Activated CD8-positive, alpha-beta T cell treated with anti-CD3 and anti-CD28 coated beads for 36 hours (primary cell): ENCODE results near the gene GALR2. TPM values are rescaled to one million over a fixed set of nuclear protein-coding genes. Genes with fewer than 3 reads are reported as not detected.

Experiments
- ATAC-seq: fragments of 200-7000 bp; cut with Tn5 transposase; one replicate; pipeline ENCODE4 v1.10.0; 2021; ENCODE audit warnings: mild to moderate bottlenecking, moderate library complexity
- CTCF ChIA-PET: fragments of 350-600 bp; sonication (Branson Sonifier 250); formaldehyde crosslinking; loops from one replicate; lab custom pipeline; 2021; ENCODE audit warnings: antibody characterized with exemption; lab: Charles Lee
- POLR2A ChIA-PET: fragments of 350-600 bp; sonication (Branson Sonifier 250); formaldehyde crosslinking; loops from one replicate; lab custom pipeline; 2021; ENCODE audit warnings: antibody characterized with exemption; lab: Charles Lee
- DNase-seq: peaks from one replicate; pipeline ENCODE4 v3.0.0-alpha.2; 2020
- H3K27ac Mint-ChIP-seq: one replicate; pipeline ENCODE4 v1.8.0; 2021; ENCODE audit warnings: mild to moderate bottlenecking, mixed read lengths
- H3K27me3 Mint-ChIP-seq: one replicate; pipeline ENCODE4 v1.8.0; 2021; ENCODE audit warnings: mixed read lengths
- H3K36me3 Mint-ChIP-seq: one replicate; pipeline ENCODE4 v1.8.0; 2021; ENCODE audit warnings: low read depth, mixed read lengths
- H3K4me1 Mint-ChIP-seq: one replicate; pipeline ENCODE4 v1.8.0; 2021; ENCODE audit warnings: low read depth, mixed read lengths
- H3K4me3 Mint-ChIP-seq: one replicate; pipeline ENCODE4 v1.8.0; 2021; ENCODE audit warnings: mild to moderate bottlenecking, moderate library complexity, mixed read lengths
- H3K9me3 Mint-ChIP-seq: one replicate; pipeline ENCODE4 v1.8.0; 2021; ENCODE audit warnings: mixed read lengths
- intact Hi-C: fragments of 100-400 bp; cut with micrococcal nuclease; formaldehyde crosslinking; loops from one replicate; pipeline ENCODE4 v1.10.0; 2022
- microRNA-seq: library from miRNA; unstranded; fragments of <30 nt; microRNA quantifications from one replicate; pipeline ENCODE4 v1.2.0, GENCODE V29; 2022; ENCODE audit warnings: borderline microRNAs expressed, borderline replicate concordance
- total RNA-seq, 2 experiments: library from RNA; stranded (reverse); gene quantifications; one replicate each; pipeline ENCODE4 v1.2.3, GENCODE V29; 2021
- TF ChIP-seq, protein P1 (sequence below): fragments of 200-600 bp; IDR thresholded peaks from one replicate; pipeline ENCODE4 v1.8.0; 2022; ENCODE audit warnings: antibody characterized with exemption, mild to moderate bottlenecking

GALR2 gene
- total RNA-seq, 2 experiments from 2014 or later, result 1.6 to 2.1 TPM

GRCh38 chr17:76125922-76126321 lies 51.3 kb downstream of the GALR2 start:
- POLR2A ChIA-PET, result interaction anchor here (0.8 to 2.9 kb wide), 8 partner anchors 29 to 155 kb away, joined by 3 to 13 read pairs (median 4); no protein-coding TSS in a partner anchor

More at GRCh38 chr17:76125922-76126321, 51.3 kb downstream of the GALR2 start:
- no peak overlapping the region for H3K27ac Mint-ChIP-seq
- DNase-seq, result no peak
- H3K4me3 Mint-ChIP-seq, result no peak overlapping the region
- no peaks in the 10 kb centered on the region for H3K9me3 Mint-ChIP-seq
- peaks cover 24% of the 10 kb centered on the region for H3K4me1 Mint-ChIP-seq
- TF ChIP-seq, protein P1, sequence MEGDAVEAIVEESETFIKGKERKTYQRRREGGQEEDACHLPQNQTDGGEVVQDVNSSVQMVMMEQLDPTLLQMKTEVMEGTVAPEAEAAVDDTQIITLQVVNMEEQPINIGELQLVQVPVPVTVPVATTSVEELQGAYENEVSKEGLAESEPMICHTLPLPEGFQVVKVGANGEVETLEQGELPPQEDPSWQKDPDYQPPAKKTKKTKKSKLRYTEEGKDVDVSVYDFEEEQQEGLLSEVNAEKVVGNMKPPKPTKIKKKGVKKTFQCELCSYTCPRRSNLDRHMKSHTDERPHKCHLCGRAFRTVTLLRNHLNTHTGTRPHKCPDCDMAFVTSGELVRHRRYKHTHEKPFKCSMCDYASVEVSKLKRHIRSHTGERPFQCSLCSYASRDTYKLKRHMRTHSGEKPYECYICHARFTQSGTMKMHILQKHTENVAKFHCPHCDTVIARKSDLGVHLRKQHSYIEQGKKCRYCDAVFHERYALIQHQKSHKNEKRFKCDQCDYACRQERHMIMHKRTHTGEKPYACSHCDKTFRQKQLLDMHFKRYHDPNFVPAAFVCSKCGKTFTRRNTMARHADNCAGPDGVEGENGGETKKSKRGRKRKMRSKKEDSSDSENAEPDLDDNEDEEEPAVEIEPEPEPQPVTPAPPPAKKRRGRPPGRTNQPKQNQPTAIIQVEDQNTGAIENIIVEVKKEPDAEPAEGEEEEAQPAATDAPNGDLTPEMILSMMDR, result no peak
- intact Hi-C loops, result no loop called here
- ATAC-seq, result no peak
- CTCF ChIA-PET, result interaction anchor here (1.2 to 13.9 kb wide), 11 partner anchors 11 to 272 kb away, joined by 3 to 236 read pairs (median 7); no protein-coding TSS in a partner anchor
- no peaks in the 10 kb centered on the region for H3K27me3 Mint-ChIP-seq
- no peaks in the 10 kb centered on the region for H3K36me3 Mint-ChIP-seq

Small RNAs within 50 kb of the gene (microRNA-seq; reads per million reads assigned to microRNA genes)
- 1.5 reads per million for gene MIR6868

Other genes with a start within 250 kb of the GALR2 start
- 100 to 1,000 TPM; 136 to 144 TPM for gene UNC13D, start 230.4 kb upstream of the GALR2 start, total RNA-seq
- gene WBP2, start 219.4 kb upstream of the GALR2 start, total RNA-seq, result 10 to 100 TPM; 54.4 to 58.5 TPM
- gene TRIM47, start 196.2 kb upstream of the GALR2 start, total RNA-seq, result 10 to 100 TPM; 16.6 to 16.8 TPM
- gene TRIM65, start 177.8 kb upstream of the GALR2 start, total RNA-seq, result 10 to 100 TPM; 37.1 to 42.2 TPM
- gene MRPL38, start 169.9 kb upstream of the GALR2 start, total RNA-seq, result 100 to 1,000 TPM; 117 to 126 TPM
- gene FBF1, start 133.7 kb upstream of the GALR2 start, total RNA-seq, result 10 to 100 TPM; 13.2 to 16.2 TPM
- gene ACOX1, start 95.6 kb upstream of the GALR2 start, total RNA-seq, result 10 to 100 TPM; 23.0 to 24.1 TPM
- 10 to 100 TPM; 11.7 to 13.2 TPM for gene TEN1, start 95.5 kb upstream of the GALR2 start, total RNA-seq
- gene CDK3, start 73.9 kb upstream of the GALR2 start, total RNA-seq, result 1 to 10 TPM; 3.8 to 4.1 TPM
- under 1 TPM; 0.16 to 0.34 TPM for gene EVPL, start 47.5 kb upstream of the GALR2 start, total RNA-seq
- gene SRP68, start 2.3 kb upstream of the GALR2 start, total RNA-seq, result 100 to 1,000 TPM; 132 to 135 TPM
- gene ZACN, start 4.4 kb downstream of the GALR2 start, total RNA-seq, result 1 to 10 TPM; 2.3 to 3.0 TPM
- 10 to 100 TPM; 53.5 to 64.9 TPM for gene EXOC7, start 29.0 kb downstream of the GALR2 start, total RNA-seq
- gene FOXJ1, start 66.5 kb downstream of the GALR2 start, total RNA-seq, result 10 to 100 TPM; 11.1 to 11.6 TPM
- gene RNF157, start 165.7 kb downstream of the GALR2 start, total RNA-seq, result 10 to 100 TPM; 37.2 to 44.5 TPM
- 100 to 1,000 TPM; 267 to 270 TPM for gene UBALD2, start 190.6 kb downstream of the GALR2 start, total RNA-seq
- gene QRICH2, start 233.5 kb downstream of the GALR2 start, total RNA-seq, result under 1 TPM; 0.49 to 0.52 TPM